HG02588 (cell line): ENCODE measurements around the gene ZNF215.
"Not testable (repeated sequence)": the region's sequence is repeated elsewhere in the genome, so short reads cannot be mapped to it uniquely, and the experiment has no call there.

ENCODE experiments used
- ATAC-seq: cut with Tn5 transposase; IDR thresholded peaks from one replicate; pipeline ENCODE4 v1.9.1; 2021; ENCODE audit warnings: mild to moderate bottlenecking, moderate library complexity; ENCODE audit not compliant: unreplicated experiment

The ZNF215 gene

GRCh38 chr11:6926208-6927029 lies at the start of gene ZNF215:
Gene ZNF215, plus strand, starts transcription at chr11:6926426. Its CDS starts 5,847 bp downstream, at chr11:6932273.
- ATAC-seq: peak; percentile 61

GRCh38 chr11:6876914-6877313 lies 49.3 kb upstream of the ZNF215 start:
- ATAC-seq: no peak

GRCh38 chr11:6882751-6883150 lies 43.5 kb upstream of the ZNF215 start:
- ATAC-seq: no peak

GRCh38 chr11:6887711-6888110 lies 38.5 kb upstream of the ZNF215 start:
- not testable (repeated sequence) for ATAC-seq

GRCh38 chr11:6888830-6889229 lies 37.4 kb upstream of the ZNF215 start:
- no peak for ATAC-seq

- no peak for ATAC-seq
These were observed 36.4 kb upstream of the ZNF215 start for GRCh38 chr11:6889835-6890234.

- ATAC-seq: no peak
These were observed 33.8 kb upstream of the ZNF215 start, which contains the start of gene OR2D2 for GRCh38 chr11:6892400-6892799. Gene OR2D2, minus strand, starts transcription at chr11:6892500. Its CDS starts 0 bp downstream, at chr11:6892500.

GRCh38 chr11:6894097-6894496 lies 32.1 kb upstream of the ZNF215 start:
- ATAC-seq: no peak

GRCh38 chr11:6895010-6895409 lies 31.2 kb upstream of the ZNF215 start:
- ATAC-seq: peak; percentile 78

- no peak for ATAC-seq
These were observed 27.3 kb upstream of the ZNF215 start for GRCh38 chr11:6898911-6899310.

GRCh38 chr11:6900327-6900999 lies 25.8 kb upstream of the ZNF215 start:
- no peak for ATAC-seq

- ATAC-seq: not testable (repeated sequence)
These were observed 21.4 kb upstream of the ZNF215 start for GRCh38 chr11:6904804-6905203.

- no peak for ATAC-seq
These were observed 14.8 kb upstream of the ZNF215 start for GRCh38 chr11:6911378-6911777.

- ATAC-seq: no peak
These were observed 14.3 kb upstream of the ZNF215 start for GRCh38 chr11:6911948-6912347.

- ATAC-seq: no peak
These were observed 6.5 kb upstream of the ZNF215 start for GRCh38 chr11:6919698-6920097.

GRCh38 chr11:6920702-6921101 lies 5.5 kb upstream of the ZNF215 start, which contains the start of gene OR2D3:
Gene OR2D3, plus strand, starts transcription at chr11:6921002. Its CDS starts 0 bp downstream, at chr11:6921002.
- no peak for ATAC-seq

- no peak for ATAC-seq
These were observed 1.1 kb upstream of the ZNF215 start for GRCh38 chr11:6925007-6925577.

GRCh38 chr11:6925636-6926207 lies 504 bp upstream of the ZNF215 start:
- ATAC-seq: peak; percentile 2

- ATAC-seq: peak; percentile 70
These were observed 898 bp downstream of the ZNF215 start for GRCh38 chr11:6927030-6927617.

- no peak for ATAC-seq
These were observed 2.7 kb downstream of the ZNF215 start for GRCh38 chr11:6928916-6929315.

GRCh38 chr11:6931146-6931713 lies 5.0 kb downstream of the ZNF215 start:
- ATAC-seq: no peak
